Astrocyte of the cerebellum (primary cell): ENCODE data around the gene FCER2.

ENCODE experiments used
- DNase-seq: peaks from one replicate; pipeline ENCODE4 v3.0.0-alpha.2; 2011; ENCODE audit warnings: low read depth
- H3K4me3 ChIP-seq: 2 replicates; pipeline ENCODE4 v1.5.1; 2011; ENCODE audit warnings: mild to moderate bottlenecking, low read depth, low read length, moderate library complexity
- in situ Hi-C: cut with HindIII; loops from 2 replicates; pipeline ENCODE4 v1.10.0; 2017; ENCODE audit warnings: low sequenced_read_pairs
- TF ChIP-seq, protein P1 (sequence below): IDR thresholded peaks from 2 replicates; pipeline ENCODE4 v1.5.1; 2012; ENCODE audit warnings: low read length, low read depth, moderate library complexity, mild to moderate bottlenecking; ENCODE audit errors: missing control alignments

The FCER2 gene

DNA sequence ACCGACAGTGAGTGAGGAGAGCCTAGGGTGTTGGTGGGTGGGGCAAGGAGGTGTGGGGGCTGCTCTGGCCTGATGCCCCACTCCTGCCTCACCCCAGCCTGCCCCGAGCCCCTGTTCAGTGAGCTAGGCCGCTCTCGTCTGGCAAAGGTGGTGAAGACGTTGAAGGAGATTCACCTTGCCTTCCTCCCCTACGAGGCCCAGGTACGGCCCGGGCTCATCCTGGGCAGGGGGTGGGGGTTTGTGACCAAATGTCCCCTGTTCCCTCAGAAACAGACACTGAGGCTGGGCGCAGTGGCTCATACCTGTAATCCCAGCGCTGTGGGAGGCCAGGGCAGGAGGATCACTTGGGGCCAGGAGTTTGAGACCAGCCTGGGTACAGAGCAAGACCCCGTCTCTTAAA lies 61.1 kb downstream of the FCER2 start:
- TF ChIP-seq, protein P1, sequence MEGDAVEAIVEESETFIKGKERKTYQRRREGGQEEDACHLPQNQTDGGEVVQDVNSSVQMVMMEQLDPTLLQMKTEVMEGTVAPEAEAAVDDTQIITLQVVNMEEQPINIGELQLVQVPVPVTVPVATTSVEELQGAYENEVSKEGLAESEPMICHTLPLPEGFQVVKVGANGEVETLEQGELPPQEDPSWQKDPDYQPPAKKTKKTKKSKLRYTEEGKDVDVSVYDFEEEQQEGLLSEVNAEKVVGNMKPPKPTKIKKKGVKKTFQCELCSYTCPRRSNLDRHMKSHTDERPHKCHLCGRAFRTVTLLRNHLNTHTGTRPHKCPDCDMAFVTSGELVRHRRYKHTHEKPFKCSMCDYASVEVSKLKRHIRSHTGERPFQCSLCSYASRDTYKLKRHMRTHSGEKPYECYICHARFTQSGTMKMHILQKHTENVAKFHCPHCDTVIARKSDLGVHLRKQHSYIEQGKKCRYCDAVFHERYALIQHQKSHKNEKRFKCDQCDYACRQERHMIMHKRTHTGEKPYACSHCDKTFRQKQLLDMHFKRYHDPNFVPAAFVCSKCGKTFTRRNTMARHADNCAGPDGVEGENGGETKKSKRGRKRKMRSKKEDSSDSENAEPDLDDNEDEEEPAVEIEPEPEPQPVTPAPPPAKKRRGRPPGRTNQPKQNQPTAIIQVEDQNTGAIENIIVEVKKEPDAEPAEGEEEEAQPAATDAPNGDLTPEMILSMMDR = no peak
- no peak for DNase-seq
- no peak overlapping the region for H3K4me3 ChIP-seq
- in situ Hi-C loops = no loop called here

DNA sequence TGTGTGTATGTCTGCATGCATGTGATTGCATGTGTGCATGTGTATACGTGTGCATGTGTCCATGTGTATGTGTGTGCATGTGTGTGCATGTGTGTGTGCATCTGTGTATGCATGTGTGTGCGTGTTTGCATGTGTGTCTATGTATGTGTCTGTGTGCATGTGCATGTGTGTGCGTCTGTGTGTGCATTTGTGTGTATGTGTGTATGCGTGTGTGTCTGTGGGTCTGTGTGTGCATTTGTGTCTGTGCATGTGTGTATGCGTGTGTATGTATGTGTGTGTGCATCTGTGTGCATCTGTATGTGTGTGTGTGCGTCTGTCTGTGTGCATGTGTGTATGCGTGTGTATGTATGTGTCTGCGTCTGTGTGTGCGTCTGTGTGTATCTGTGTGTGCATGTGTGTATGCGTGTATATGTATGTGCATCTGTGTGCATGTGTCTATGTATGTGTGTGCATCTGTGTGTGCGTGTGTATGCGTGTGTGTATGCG lies 62.0 kb downstream of the FCER2 start:
- TF ChIP-seq, protein P1 = no peak
- no peak overlapping the region for H3K4me3 ChIP-seq
- no peak for DNase-seq
- in situ Hi-C loops = no loop called here

DNA sequence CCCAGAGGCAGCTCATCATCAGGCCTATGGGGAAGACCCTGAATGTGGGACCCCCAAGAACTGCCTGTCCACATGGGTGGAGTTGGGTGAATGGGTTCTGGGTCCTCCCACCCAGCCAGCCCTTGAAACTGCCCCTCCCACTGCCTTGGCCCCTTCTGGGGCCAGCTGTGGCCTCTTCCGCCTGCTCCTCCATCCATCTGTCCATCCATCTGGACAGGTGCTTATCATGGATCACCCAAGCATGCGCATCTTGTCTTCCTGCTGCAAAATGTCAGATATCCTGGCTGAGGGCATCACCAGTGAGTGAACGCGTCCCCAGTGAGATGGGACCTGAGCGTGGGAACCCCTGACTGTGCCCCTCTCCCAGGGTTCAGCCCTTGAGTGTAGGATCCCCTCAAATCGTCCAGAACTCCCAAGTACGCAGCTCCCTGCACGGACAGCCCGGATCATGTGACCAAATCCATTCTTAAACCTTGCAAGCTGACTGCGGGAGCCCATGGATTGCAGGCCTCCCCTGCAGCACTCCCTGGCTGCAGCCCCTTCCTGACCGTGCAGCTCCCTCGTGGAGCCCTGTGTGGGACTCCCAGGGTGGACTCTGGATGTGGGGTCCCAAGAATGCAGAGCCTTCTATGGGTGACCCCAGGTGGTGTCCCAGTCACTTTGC lies 63.0 kb downstream of the FCER2 start:
- TF ChIP-seq, protein P1 = no peak
- in situ Hi-C loops = no loop called here
- DNase-seq = no peak
- no peak overlapping the region for H3K4me3 ChIP-seq
